ENCODE results near the gene GALNT10.
"Not testable (repeated sequence)": the region's sequence is repeated elsewhere in the genome, so short reads cannot be mapped to it uniquely, and the experiment has no call there.

The GALNT10 gene

DNA sequence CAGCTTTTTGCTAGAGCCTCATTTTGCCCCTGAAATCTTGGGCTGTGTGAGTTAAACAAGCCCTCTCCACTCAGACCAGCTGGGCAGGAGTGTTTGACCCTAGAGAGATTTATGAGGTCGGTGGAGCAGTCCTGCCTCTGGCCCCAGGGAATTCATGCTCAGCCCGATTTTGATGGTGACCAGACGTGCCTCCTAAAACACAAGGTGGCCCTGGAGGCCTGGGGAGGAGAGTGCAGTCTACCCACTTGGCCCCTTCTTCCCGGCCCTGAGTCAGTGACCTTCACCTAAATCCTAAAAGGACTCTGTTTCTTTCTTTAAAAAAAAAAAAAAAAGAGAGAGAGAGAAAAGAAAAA lies 168.7 kb downstream of the GALNT10 start:
- no peak for DNase-seq

DNA sequence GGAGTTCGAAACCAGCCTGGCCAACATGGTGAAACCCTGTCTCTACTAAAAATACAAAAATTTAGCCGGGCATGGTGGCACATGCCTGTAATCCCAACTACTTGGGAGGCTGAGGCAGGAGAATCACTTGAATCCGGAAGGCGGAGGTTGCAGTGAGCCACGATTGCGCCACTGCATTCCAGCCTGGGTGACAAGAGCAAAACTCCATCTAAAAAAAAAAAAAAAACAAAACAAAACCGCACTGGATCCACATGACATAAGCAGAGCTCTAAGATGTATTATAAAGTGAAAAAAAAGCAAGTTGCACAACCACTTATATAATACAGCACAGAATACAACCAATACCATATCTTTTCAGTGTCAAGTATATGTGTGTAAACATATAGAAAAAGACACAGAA lies 169.7 kb downstream of the GALNT10 start:
- DNase-seq: not testable (repeated sequence)

DNA sequence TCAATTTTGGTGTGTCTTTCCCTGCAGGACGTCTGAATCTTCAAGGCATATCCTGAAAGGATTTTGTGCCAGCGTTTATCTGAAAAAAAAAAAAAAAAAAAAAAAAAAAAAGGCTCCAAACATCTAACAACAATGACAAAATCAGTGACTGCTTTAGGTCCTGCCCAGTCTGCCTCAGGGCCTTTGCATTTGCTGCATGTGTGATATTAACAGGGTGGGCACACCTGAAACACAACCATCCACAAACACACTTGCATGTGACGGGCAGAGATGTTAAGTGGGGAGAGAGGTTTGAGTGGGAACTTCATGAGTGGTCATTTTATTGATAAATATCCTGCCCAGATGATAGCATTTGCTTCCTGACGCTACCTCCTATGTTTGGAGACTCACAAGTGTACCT lies 172.9 kb downstream of the GALNT10 start:
- no peak for DNase-seq

DNA sequence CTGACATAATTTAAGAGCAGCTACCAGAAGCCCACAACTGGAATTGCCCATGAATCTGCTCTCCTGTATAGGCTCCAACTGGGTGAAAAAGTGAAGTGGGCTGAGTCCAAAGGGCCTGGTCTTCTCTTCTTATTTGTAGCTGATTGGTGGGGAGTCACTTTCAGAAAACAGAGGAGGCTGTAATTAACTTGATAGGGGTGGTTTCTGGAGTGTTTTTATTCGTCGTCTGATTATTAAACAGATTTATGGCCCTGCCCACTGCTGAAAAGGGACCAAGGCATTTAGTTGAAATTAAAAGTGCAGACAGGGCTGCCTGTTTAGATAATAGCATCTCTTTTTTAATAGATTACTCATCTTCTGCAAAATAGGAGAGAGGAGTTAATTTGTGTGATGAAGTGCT lies 174.2 kb downstream of the GALNT10 start:
- no peak for DNase-seq

DNA sequence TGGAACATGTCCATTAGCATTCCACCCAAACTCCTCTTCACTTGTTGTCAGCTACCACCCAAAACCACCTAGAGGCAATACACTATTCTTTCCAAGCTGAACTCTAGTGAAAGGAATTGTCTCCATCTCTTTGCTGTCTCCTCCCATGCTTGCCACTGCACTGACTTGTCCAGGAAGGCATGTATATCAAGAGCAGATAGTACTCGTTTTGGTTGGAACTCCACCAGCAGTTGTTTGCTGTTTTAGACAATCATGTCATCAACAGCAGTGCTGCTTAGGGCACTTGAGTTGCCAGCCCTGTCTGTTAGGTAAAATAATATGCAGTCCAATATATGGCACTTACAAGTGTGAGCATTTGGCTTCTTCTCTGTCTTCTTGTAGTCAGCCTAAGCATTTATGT lies 175.3 kb downstream of the GALNT10 start:
- DNase-seq: no peak

DNA sequence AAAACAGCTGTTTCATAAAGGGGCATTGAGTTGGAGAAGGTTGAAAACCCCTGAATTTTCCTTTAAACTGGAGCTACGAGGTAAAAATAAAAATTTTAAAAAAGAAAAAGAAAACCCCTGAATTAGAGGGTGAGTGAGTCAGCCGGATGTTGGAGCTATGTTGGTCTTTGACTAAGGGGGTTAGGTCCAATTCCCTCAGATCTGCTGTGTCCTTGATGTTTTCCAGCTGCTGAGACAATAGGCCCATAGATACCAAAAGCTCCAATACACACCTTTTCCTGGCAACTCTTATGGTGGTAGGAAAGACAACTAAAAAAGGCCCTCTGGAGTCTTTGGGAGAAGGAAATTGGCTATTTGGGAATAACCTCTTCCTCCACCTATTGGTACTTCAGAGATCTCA lies 175.8 kb downstream of the GALNT10 start:
- DNase-seq: no peak

DNA sequence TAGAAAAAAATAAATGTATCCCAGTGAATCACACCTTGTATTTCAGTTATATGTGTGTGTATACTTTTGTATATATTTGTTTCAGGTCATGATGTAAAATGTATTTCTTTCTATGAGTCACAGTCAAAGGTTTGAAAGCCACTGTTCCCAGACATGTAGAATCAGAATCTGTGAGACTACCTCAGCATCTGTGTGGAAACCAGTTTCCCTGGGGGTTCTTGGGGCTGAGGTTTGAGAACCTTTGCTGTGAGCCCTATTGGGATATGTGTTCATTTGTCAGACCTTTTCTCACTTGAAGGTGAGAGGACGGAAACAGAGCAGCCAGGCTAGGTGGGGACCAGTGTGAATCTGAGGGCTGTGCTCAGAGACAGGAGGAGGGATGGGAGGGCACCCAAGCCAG lies 176.6 kb downstream of the GALNT10 start:
- DNase-seq: no peak

DNA sequence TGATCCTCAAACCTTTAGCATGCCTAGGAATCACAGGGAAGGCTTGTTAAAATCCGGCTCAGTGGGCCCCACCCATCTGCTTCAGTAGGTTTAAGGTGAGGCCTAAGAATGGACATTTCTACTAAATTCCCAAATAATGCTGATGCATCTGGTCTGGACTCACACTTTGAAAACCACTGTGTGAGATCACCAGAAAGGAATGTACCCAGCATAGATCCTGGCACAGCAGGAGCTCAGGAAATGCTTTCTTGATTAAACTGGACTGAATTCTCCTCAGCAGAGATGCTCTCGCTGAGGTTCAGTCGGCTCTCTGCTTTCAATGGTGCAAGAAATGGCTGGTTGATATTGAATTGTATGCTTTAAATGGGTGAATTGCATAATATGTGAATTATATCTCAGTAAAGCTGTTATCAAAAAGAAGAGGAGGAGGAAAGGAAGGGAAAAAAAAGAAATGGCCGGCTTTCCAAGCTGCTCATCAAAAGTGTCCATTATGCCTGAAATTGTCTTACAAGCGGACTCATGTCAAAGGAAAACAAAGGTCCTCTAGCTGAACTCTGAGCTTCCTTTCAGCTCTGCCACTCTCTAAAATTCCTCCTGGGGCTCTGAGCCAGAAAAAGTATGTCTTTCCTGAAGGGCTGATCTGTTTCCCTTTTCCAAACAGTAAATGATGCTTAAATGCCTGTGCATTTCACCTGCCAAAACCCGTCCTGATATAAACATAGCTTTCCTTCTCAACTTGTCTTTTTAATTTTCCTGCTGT lies 177.7 kb downstream of the GALNT10 start:
- no peak for DNase-seq

DNA sequence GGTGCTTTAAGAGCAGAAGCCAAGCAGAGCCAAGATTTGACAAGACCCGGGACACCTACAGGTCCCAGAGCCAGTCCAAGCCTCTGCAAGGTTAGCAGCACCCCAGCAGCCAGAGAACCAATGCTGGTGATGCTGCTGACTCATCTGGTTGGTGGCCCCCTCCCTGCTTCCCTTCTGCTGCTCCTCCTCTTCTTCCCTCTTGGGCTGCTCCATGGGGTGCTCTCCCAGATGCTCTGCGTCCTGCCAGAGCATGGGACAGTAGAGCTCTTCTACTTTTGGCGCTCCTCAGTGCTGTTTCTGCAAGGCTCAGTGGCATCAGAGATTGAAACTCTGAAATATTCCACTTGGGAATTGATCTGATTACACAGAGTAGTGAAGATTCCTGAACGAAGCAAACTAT lies 179.1 kb downstream of the GALNT10 start:
- DNase-seq: no peak

DNA sequence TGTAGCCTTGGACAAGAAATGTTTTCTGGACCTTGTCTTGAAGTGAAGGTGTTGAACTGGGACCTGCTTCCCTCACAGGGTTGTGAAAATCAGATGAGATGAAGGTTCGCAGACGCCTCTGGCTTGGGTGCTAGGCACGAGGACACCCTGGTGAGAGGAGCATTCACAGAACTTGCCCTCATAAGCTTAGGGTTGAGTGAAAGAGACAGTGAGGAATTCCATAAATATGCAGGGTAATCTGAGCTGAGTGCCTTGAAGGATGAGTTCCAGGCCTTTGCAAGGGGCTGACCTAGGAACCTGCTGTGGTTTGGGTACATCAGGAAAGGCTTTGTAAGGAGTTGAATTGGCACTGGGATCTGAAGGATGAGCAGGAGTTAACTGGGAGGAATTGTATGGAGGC lies 179.6 kb downstream of the GALNT10 start:
- DNase-seq: no peak

DNA sequence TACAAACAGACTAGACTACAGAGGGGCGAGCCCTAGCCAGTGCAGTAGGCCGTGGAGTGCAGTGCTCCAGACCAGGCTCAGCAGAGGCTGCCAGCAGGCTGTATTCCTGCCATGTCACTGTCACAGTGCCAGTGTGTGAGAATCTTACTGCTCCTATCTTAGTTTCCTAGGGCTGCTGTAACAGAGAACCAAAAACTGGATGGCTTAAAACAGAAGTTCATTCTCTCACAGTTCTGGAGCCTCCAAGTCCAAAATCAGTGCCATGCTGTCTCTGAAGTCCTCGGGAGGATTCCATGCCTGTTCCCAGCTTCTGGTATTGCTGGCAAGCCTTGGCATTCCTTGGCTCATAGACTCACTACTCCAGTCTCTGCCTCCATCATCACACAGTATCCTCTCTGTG lies 180.3 kb downstream of the GALNT10 start:
- no peak for DNase-seq

DNA sequence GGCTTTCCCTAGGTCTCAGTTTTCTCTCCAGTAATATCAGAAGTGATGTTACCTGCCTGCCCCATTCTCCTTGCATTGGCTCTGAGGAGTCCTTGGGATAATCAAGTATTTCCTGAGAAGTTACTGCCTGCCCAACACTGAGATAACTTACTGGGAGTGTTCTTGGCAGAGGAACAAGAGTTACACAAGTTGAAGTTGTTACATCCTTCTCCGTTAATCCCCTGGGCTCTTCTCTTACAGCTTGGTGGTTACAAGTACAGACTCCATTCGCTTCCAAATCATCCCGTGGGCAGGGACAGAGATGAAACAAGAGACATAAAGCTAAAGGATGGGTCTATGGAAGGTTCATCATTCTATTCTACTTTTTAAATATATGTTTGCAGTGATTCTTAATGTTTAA lies 181.2 kb downstream of the GALNT10 start:
- DNase-seq: no peak

DNA sequence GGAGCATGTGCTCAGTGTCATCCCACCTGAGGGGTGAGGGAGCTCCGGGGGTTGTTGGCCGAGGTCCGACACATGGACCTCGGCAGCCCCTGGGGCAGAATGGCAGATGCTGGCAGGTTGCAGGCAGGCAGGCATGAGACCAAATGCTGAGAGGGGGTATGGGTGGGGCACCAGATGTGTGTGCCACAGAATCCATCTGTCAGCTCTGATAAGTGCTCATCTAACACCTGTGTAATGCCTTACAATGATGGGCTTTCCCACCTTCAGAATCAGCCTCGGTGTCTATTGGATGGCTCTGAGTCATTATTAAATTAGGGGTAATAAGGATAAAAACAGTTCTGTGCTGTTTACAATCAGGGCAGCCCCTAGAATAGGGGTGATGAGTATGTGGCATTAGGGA lies 182.1 kb downstream of the GALNT10 start:
- no peak for DNase-seq

DNA sequence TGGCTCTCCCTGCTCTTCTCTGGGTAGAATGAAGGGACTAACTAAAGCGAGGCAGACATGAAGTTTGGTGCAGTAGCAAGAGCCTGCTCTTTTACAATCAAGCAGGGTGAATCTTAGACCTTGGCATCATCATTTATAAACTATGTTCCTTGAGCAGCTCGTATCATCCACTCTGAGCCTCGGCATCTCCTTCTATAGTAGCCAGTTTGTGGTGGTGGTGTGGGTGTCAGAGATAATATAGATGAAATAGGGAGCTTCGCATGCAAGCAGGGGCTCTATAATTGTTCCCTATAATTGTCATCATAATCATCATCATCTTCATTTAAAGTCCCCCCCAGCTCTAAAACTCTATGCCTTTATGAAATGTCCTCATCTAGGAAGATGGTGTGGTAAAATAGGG lies 182.8 kb downstream of the GALNT10 start:
- no peak for DNase-seq

DNA sequence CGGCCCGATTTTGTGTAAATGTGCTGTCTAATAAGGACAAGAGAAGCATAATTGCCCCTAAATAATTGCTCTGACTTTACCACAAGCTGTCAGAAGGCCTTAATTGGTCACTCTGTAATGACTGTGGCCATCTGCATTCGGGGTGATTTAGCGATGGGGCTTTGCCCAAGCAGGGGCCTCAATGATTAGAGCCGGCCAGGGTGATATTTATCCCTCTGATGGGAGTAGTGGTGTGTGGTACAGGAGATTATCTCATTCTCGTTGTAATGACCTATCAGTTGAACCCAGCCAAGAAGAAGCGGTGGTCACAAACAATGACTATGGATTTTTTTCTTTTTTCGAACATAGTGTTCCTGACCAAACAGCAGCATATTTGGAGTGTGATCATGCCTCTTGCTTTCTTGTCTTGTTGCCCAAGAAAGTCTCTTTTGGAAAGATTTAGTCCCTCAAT lies 183.2 kb downstream of the GALNT10 start:
- no peak for DNase-seq

DNA sequence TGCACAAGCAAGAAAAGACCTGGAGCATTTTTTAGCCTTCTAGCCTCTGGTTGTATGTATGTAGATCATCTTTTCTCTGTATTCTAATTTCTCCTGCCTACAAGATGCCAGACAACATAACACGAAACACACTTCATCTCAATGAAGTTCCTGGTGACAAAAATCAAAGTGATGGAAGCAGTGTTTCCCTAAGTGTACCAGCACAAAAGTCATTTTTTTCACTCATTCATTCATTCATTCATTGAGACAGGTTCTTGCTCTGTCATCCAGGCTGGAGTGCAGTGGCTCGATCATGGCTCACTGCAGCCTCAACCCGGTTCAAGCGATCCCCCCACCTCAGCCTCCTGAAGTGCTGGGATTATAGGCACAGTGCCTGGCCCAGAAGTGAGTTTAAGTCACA lies 183.7 kb downstream of the GALNT10 start:
- DNase-seq: no peak

DNA sequence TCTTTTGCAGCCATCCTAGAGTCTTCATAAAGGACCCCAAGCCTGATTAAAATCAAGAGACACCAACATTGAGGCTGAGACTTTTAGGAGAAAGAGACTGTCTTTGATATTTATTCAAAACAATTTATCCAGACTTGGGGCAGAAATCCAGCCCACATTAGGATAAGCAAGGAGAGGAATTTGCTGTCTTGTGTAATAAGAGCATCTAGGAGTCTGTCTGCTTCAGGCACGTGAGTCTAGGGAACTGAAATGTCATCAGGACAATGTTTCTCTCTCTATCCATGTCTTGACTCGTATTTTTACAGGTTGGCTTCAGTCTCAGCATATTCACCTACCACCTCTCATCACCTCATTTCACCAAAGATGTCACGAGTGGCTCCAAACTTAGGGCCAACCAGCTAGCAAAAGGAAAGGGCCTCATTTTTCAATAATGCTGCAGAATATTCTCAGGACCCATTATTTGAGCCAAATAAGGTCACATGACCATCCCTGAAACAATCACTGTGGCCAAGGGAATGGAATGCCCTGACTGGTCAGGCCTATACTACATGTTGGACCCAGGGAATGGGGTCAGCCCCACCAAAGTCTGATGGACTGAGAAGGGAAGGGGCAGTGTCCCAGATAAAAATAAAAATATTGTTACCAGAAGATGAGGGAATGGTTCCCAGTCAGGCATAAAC lies 184.9 kb downstream of the GALNT10 start:
- DNase-seq: no peak

DNA sequence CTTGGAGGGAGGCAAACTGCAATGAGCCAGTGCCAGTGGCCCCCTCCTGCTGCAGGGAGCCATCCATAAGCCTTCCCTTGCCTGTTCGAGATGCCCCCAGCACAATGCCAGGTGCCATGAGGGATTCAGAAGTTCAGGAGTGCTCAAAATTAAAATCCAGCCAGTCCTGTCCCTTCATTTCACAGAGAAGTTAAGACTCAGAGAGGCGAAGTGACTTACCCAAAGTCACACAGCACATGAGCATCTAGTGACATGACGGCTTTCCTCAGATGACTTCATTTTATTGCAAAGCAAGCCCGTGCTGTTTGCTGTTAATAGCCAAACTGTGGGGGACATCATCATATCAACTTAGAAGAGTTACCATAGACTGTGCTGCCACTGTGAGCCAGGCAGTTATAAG lies 185.9 kb downstream of the GALNT10 start:
- DNase-seq: no peak

DNA sequence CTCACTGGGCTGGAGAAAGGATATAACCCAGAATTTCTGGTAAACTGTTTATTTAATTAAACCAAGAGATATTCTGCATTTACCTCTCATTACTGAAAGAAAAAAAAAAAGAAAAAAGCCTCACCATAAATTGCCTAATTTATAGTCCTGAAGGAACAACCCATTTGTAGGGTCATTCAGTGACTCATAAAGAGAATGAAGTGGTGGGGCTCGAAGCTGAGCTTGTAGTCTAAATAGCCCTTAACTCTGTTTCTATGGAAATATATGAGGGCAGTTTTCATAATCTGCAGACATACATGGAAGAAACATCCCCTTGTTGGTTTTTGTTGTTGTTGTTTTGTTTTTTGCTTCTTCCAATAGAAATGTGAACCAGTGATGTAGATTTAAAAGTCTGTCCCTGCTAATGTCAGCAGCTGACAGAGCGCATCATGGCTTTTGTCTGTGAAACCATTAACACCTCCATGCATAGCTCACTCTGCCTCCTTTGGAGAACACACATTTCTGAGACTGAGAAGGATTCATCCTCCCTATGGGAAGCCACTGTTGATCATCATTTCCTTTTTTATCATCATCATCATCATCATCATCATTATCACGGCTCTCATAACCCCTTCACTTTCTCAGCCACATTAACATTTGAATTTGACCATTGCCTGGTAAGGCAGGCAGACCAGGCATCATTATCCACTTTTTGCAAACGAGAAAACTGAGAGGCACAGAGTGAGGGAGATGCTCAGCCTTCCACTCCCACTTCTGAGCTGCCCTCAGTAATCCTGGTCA lies 187.4 kb downstream of the GALNT10 start:
- no peak for DNase-seq

DNA sequence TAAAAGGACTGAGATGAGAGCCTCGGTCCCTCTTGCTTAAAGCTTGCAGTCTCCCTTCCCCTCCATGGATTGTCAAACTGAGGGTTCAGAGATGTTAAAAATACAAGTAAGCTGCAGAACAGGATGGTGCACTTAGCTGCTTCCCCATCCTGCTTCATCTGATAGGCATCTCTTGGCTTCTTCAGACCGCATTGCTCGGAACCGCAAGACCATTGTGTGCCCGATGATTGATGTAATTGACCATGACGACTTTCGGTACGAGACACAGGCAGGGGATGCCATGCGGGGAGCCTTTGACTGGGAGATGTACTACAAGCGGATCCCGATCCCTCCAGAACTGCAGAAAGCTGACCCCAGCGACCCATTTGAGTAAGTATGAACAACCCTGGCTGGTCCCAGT lies 189.7 kb downstream of the GALNT10 start:
- DNase-seq: no peak

DNA sequence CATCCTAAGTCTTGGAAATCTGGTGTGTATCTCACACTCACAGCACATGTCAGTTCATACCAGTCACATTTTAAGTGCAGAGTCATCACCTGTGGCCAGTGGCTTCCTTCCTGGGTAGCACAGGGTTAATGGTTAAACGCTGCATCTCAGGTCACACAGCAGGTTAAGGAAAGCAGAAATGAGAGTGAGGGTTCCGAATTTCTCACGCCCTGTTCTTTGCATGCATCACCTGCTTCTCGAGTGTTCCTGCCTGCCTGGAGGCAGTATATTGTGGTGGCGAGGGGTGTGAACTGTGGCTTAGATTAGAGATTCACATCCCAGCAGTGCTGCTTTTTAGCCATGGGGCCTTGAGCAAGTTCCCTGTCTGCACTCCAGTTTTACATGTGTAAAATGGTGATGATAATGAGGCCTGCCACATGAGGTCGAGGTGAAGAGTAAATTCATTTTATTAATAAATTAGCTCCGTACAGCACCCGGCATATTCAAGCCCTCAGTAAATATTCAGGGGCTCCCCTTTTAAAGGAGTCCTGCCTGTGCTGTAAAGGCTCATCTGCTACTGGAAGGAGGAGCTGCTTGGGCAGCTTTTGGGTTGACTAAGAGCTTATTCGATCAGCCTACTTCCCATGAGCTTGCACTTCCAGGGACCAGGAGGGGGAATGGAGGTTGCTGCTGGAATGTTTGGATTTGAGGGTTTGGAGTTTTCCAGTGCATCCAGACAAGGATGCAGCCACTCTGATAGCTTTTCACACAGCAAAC lies 194.1 kb downstream of the GALNT10 start:
- DNase-seq: no peak

DNA sequence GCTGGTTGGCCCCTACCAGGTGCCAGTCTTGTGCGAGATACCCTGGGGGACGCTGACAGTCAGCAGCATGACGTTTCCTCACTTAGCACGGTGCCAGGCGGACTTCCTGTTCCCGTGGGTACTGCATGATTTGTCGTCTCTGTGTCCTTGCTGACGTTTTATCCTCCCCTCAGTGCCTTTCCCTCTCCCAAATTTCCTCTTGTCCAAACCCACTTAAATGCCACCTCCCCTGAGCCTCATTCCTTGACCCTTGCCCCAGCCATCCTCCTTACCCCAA lies 194.6 kb downstream of the GALNT10 start:
- DNase-seq: no peak

DNA sequence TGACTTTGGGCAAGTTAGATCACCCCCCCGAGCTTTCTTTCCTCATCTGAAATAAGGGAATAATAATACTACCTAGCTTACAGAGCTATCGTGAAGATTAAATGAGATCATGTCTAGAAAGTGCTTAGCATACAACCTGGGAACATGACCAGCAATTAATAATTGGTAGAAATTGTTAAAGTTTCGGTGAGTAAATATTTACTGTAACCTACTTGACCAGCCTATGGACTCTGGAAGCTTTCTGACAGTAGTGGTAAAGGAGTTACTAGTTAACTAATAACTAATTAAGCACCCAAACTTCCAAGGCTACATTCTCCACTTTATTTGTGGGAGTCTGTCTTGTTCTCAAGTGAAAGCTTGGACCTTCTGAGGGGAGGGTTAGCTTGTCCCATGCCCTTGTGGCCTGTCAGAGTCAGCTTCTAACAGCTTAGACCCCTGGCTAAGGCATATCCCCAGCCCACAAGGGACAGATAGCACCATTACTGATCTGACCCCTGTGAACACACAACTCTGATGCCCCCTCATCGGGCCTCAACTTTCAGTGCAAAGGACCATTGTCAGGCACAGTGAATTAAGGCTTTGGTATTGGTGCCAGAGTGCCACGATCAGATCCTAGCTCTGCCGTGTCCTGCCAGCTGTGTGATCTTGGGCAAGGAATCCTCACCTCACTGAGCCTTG lies 196.6 kb downstream of the GALNT10 start:
- DNase-seq: no peak

Measured in stimulated activated CD4-positive, alpha-beta T cell treated with anti-CD3 and anti-CD28 coated beads, Interleukin-15, amount 100 ng/mL, for 24 hours (primary cell).